ENCODE results near the gene TALDO1.

The TALDO1 gene

DNA sequence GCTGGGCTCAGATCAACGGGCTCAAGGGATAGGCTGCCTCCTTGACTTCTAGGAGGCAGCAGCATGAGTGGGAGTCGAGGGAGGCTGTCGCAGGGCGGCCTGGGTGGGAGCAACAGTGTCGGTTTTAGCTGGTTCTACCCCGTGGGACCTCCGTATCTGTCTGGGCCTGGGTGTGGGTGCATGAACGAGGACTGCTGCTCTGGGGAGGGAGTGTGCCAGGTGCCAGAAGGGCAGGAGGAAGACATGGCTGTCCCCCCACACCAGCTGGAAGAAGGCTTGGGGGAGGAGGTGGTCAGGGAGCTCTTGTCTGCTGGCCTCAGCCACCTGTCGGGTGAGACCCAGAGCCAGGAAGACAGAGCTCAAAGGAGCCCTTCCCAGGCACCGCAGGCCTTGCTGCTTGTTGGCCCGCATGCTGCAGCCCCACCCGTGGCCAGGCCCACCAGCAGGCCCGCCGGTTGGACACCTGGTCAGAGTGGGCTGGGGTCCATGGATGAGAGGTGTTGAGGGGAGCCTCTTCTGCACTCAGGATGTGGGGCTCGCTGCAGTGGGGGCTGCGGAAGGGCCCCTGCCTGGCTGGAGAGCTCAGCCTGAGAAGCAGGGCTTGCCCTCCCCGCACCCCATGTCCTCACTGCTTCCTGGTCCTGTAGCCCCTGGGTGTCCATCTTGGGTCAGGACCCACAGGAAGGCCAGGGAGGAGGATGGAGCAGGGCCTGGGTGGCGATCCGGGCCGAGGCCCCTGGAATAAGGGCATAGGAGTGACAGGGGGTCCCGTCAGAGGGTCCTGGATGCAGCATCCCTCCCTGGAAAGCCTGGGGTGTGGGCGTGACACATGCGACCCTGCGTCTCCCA is 39.2 kb downstream of the TALDO1 start:
- TF ChIP-seq, protein P1, sequence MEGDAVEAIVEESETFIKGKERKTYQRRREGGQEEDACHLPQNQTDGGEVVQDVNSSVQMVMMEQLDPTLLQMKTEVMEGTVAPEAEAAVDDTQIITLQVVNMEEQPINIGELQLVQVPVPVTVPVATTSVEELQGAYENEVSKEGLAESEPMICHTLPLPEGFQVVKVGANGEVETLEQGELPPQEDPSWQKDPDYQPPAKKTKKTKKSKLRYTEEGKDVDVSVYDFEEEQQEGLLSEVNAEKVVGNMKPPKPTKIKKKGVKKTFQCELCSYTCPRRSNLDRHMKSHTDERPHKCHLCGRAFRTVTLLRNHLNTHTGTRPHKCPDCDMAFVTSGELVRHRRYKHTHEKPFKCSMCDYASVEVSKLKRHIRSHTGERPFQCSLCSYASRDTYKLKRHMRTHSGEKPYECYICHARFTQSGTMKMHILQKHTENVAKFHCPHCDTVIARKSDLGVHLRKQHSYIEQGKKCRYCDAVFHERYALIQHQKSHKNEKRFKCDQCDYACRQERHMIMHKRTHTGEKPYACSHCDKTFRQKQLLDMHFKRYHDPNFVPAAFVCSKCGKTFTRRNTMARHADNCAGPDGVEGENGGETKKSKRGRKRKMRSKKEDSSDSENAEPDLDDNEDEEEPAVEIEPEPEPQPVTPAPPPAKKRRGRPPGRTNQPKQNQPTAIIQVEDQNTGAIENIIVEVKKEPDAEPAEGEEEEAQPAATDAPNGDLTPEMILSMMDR (IDR thresholded peaks at IDR 0.05; ENCODE audit: insufficient read depth, missing control alignments): no peak
- DNase-seq (ENCODE audit: insufficient read length, low spot score) (no peak), FAIRE-seq (no peak)

DNA sequence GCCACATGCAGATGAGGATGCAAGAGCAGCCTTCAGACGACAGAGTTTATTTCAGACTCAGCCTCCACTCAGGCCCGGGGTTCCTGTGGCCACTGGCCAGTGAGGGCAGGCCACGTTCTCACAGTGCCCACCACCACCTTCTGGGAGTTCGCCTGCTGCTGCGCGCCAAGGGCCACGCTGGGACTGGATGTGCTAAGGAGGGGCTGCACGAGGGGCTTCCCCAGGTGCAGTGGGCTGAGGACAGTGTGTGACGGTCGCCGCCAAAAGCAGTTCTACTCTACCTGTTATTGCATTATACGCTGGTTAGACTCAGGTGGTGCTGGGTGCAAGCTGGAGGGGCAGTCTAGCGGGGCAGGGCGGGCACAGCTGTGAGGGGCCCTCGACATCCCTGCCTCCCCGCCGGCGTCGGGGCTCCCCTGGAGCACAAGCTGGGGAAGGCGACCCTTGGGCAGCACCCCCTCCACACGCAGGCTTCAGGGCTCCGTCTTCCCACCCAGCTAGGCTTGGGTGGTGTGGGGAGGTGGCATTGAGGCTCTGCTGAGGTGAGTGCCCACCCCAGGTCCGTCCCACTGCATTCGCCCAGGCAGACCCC is 39.9 kb downstream of the TALDO1 start:
- FAIRE-seq (no peak), DNase-seq (ENCODE audit: insufficient read length, low spot score) (no peak)
- TF ChIP-seq, protein P1 (IDR thresholded peaks at IDR 0.05; ENCODE audit: insufficient read depth, missing control alignments): no peak

DNA sequence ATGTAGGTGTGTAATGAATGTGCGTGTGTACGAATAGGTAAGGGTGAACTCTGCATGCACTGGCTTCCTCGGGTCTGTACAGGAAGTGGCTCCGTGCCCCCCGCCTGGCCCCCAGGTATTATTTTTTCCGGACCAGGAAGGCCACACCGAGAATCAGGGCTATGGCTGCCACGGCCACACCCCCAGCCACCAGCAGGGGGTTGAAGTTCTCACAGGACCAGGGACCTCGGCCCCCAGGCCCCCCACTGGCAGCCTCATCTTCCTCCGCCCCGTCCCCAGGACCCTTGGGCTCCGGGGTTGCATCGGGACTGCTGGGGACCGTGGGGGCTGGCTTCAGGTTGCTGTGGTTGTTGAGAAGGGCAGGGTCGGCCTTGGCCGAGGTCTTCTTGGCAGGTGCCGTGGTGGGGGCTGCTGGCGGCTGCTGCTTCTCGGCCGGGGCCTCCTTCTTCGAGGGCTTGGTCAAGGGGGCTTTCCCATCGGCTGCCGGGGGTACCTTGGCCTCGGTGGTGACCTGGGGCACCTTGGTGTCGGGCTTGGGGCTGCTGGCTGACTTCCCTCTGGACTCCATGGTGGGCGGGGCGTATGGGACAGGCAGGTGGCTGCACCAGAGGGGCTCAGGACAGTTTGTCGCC is 40.9 kb downstream of the TALDO1 start:
- TF ChIP-seq, protein P1 (IDR thresholded peaks at IDR 0.05; ENCODE audit: insufficient read depth, missing control alignments): no peak
- FAIRE-seq: no peak
- DNase-seq (ENCODE audit: insufficient read length, low spot score): no peak

- DNase-seq (ENCODE audit: insufficient read length, low spot score): no peak
Observed at GRCh38 chr11:788953-789940, 42.0 kb downstream of the TALDO1 start.

GRCh38 chr11:789943-790342 is 42.7 kb downstream of the TALDO1 start, which contains the start of gene CEND1:
Gene CEND1 (minus strand): TSS chr11:790090. CDS start chr11:788576, 1,514 bp downstream.
- DNase-seq (ENCODE audit: insufficient read length, low spot score): peak; percentile 48
- no peak for FAIRE-seq
- TF ChIP-seq, protein P1 (IDR thresholded peaks at IDR 0.05; ENCODE audit: insufficient read depth, missing control alignments): no peak

More at GRCh38 chr11:788953-789940, 42.0 kb downstream of the TALDO1 start:
- no peak for FAIRE-seq
- TF ChIP-seq, protein P1 (IDR thresholded peaks at IDR 0.05; ENCODE audit: insufficient read depth, missing control alignments): no peak

GRCh38 chr11:790721-791564 is 43.7 kb downstream of the TALDO1 start:
- FAIRE-seq: no peak
- TF ChIP-seq, protein P1 (IDR thresholded peaks at IDR 0.05; ENCODE audit: insufficient read depth, missing control alignments): no peak
- DNase-seq (ENCODE audit: insufficient read length, low spot score): no peak

Measured in D721Med (cell line).